PC-9 (cell line): ENCODE data around the gene ARHGEF9. TPM values are rescaled to one million over a fixed set of nuclear protein-coding genes. Genes with fewer than 3 reads are reported as not detected.

Experiments used
- BruUV-seq: library from RNA; stranded (reverse); fragments of 400-500 nt; replicated peaks from 2 replicates; lab custom pipeline; 2021; lab: Mats Ljungman, UMichigan
- CTCF ChIA-PET: fragments of 300-600 bp; sonication (Branson Sonifier 250); formaldehyde crosslinking; loops from one replicate; lab custom pipeline; 2022; ENCODE audit warnings: antibody characterized with exemption; lab: Charles Lee
- POLR2A ChIA-PET: fragments of 300-600 bp; sonication (Branson Sonifier 250); formaldehyde crosslinking; loops from one replicate; lab custom pipeline; 2022; ENCODE audit warnings: antibody characterized with exemption; ENCODE audit not compliant: unreplicated experiment; lab: Charles Lee
- DNase-seq, 2 experiments: peaks; one replicate each; pipeline versions ENCODE4 v3.0.0 to v3.0.0-alpha.2; 2015 to 2022; ENCODE audit warnings: mixed read lengths in 1 of 2
- H2AFZ ChIP-seq: fragments of 200-600 bp; sonication (generic); 2 replicates; pipeline ENCODE4 v1.8.1; 2017; ENCODE audit warnings: antibody characterized with exemption
- H3F3A ChIP-seq: fragments of 200-600 bp; sonication (generic); 2 replicates; pipeline ENCODE4 v1.8.1; 2017; ENCODE audit warnings: antibody characterized with exemption, mild to moderate bottlenecking, low read depth; ENCODE audit not compliant: insufficient read depth
- H3K27ac ChIP-seq: fragments of 200-600 bp; sonication (generic); 2 replicates; pipeline ENCODE4 v1.6.1; 2016; ENCODE audit warnings: mixed run types
- H3K27me3 ChIP-seq: fragments of 200-600 bp; sonication (generic); 2 replicates; pipeline ENCODE4 v1.6.1; 2016; ENCODE audit warnings: low read depth, mixed run types; ENCODE audit not compliant: insufficient read depth
- H3K36me3 ChIP-seq: fragments of 200-600 bp; sonication (generic); 2 replicates; pipeline ENCODE4 v1.6.1; 2016; ENCODE audit warnings: low read depth, mixed run types
- H3K4me1 ChIP-seq: fragments of 200-600 bp; sonication (generic); replicated peaks from 2 replicates; pipeline ENCODE4 v1.6.1; 2016; ENCODE audit warnings: mixed run types; ENCODE audit not compliant: insufficient read depth
- H3K4me2 ChIP-seq: fragments of 200-600 bp; sonication (generic); 2 replicates; pipeline ENCODE4 v1.6.1; 2017; ENCODE audit warnings: mixed run types
- H3K4me3 ChIP-seq: fragments of 200-600 bp; sonication (generic); 2 replicates; pipeline ENCODE4 v1.6.1; 2016; ENCODE audit warnings: mixed run types
- H3K79me2 ChIP-seq: fragments of 200-600 bp; sonication (generic); 2 replicates; pipeline ENCODE4 v1.6.1; 2017; ENCODE audit warnings: low read depth, mixed run types
- H3K9me2 ChIP-seq: fragments of 200-600 bp; sonication (generic); 2 replicates; pipeline ENCODE4 v1.8.1; 2017; ENCODE audit warnings: mild to moderate bottlenecking; ENCODE audit not compliant: insufficient read depth
- H3K9me3 ChIP-seq: fragments of 200-600 bp; sonication (generic); 2 replicates; pipeline ENCODE4 v1.8.1; 2016; ENCODE audit warnings: low read depth; ENCODE audit not compliant: insufficient read depth
- H4K20me1 ChIP-seq: fragments of 200-600 bp; sonication (generic); 2 replicates; pipeline ENCODE4 v1.8.1; 2017; ENCODE audit not compliant: insufficient read depth
- CTCF ChIP-seq: fragments of 200-600 bp; sonication (generic); conservative IDR thresholded peaks from 2 replicates; pipeline ENCODE4 v1.6.1; 2017; ENCODE audit warnings: mixed run types, antibody characterized with exemption, mild to moderate bottlenecking, moderate library complexity
- EZH2 ChIP-seq: fragments of 200-600 bp; sonication (generic); IDR thresholded peaks from 2 replicates; pipeline ENCODE4 v1.8.0; 2017; ENCODE audit warnings: antibody characterized with exemption, low read depth
- intact Hi-C: fragments of 100-400 bp; cut with micrococcal nuclease; formaldehyde crosslinking; loops from one replicate; pipeline ENCODE4 v1.10.0; 2022; ENCODE audit not compliant: unreplicated experiment
- total RNA-seq: library from RNA; stranded (reverse); gene quantifications from 2 replicates; pipeline ENCODE4 v1.2.3, GENCODE V29; 2021

Gene ARHGEF9
- total RNA-seq, 1 experiment from 2014 or later, result 23.4 TPM

GRCh38 chrX:63746278-63746677, 38.7 kb downstream of the ARHGEF9 start:
- Histone ChIP-seq H3K36me3 (no peaks in the 10 kb centered on the region), H3K27me3 (no peaks in the 10 kb centered on the region), H3K9me3 (no peaks in the 10 kb centered on the region), H3K4me2 (no peak overlapping the region), H3K79me2 (no peaks in the 10 kb centered on the region), H2AFZ (no peak overlapping the region), H4K20me1 (no peaks in the 10 kb centered on the region), H3K9me2 (no peaks in the 10 kb centered on the region), H3K4me1 (no peaks in the 10 kb centered on the region), H3F3A (no peaks in the 10 kb centered on the region), H3K27ac (no peak overlapping the region), H3K4me3 (no peak overlapping the region)
- no peak for DNase-seq
- intact Hi-C loops, result no loop called here
- POLR2A ChIA-PET, result no interaction called here
- no TSS peak for BruUV-seq
- TF ChIP-seq EZH2 (no peak), CTCF (no peak)
- CTCF ChIA-PET, result no interaction called here

GRCh38 chrX:63744850-63745394, 40.1 kb downstream of the ARHGEF9 start:
- DNase-seq, result no peak
- no TSS peak for BruUV-seq
- Histone ChIP-seq H3K4me3 (no peak overlapping the region), H3K9me3 (no peaks in the 10 kb centered on the region), H3K4me2 (no peak overlapping the region), H4K20me1 (no peaks in the 10 kb centered on the region), H2AFZ (no peak overlapping the region), H3K9me2 (no peaks in the 10 kb centered on the region), H3K79me2 (no peaks in the 10 kb centered on the region), H3K27me3 (no peaks in the 10 kb centered on the region), H3K27ac (no peak overlapping the region), H3F3A (no peaks in the 10 kb centered on the region), H3K36me3 (no peaks in the 10 kb centered on the region), H3K4me1 (no peaks in the 10 kb centered on the region)
- intact Hi-C loops, result no loop called here
- POLR2A ChIA-PET, result no interaction called here
- TF ChIP-seq EZH2, result no peak
- no peak for TF ChIP-seq CTCF
- CTCF ChIA-PET, result no interaction called here

- H4K20me1 ChIP-seq, result no peaks in the 10 kb centered on the region
- no peaks in the 10 kb centered on the region for H3K36me3 ChIP-seq
- H3K27ac ChIP-seq, result no peak overlapping the region
- no peaks in the 10 kb centered on the region for H3K9me3 ChIP-seq
- ChIA-PET CTCF (no interaction called here), POLR2A (no interaction called here)
- no peaks in the 10 kb centered on the region for H3F3A ChIP-seq
- H3K4me1 ChIP-seq, result no peaks in the 10 kb centered on the region
- no peak for DNase-seq
- TF ChIP-seq EZH2, result no peak
- H3K4me2 ChIP-seq, result no peak overlapping the region
- no peaks in the 10 kb centered on the region for H3K27me3 ChIP-seq
- BruUV-seq, result no TSS peak
- intact Hi-C loops, result no loop called here
- H2AFZ ChIP-seq, result no peak overlapping the region
- H3K79me2 ChIP-seq, result no peaks in the 10 kb centered on the region
- no peak overlapping the region for H3K4me3 ChIP-seq
- H3K9me2 ChIP-seq, result no peaks in the 10 kb centered on the region
Measured at GRCh38 chrX:63743596-63743995, 41.4 kb downstream of the ARHGEF9 start.

GRCh38 chrX:63740382-63740781, 44.6 kb downstream of the ARHGEF9 start:
- no peaks in the 10 kb centered on the region for H3K27me3 ChIP-seq
- H3K4me3 ChIP-seq, result no peak overlapping the region
- no peak overlapping the region for H2AFZ ChIP-seq
- no peaks in the 10 kb centered on the region for H3F3A ChIP-seq
- H3K9me3 ChIP-seq, result no peaks in the 10 kb centered on the region
- no peak overlapping the region for H3K4me2 ChIP-seq
- no peak for TF ChIP-seq EZH2
- no peak for TF ChIP-seq CTCF
- intact Hi-C loops, result no loop called here
- H3K27ac ChIP-seq, result no peak overlapping the region
- H3K9me2 ChIP-seq, result no peaks in the 10 kb centered on the region
- ChIA-PET POLR2A (no interaction called here), CTCF (no interaction called here)
- DNase-seq, result no peak
- H3K36me3 ChIP-seq, result no peaks in the 10 kb centered on the region
- H4K20me1 ChIP-seq, result no peaks in the 10 kb centered on the region
- no peaks in the 10 kb centered on the region for H3K79me2 ChIP-seq
- H3K4me1 ChIP-seq, result no peaks in the 10 kb centered on the region
- BruUV-seq, result no TSS peak
